Keratinocyte (primary cell): ENCODE data around the gene TMEM185B. TPM values are rescaled to one million over a fixed set of nuclear protein-coding genes. Genes with fewer than 3 reads are reported as not detected.

Experiments used
- DNase-seq: peaks from one replicate; pipeline ENCODE4 v3.0.0-alpha.2; 2011; ENCODE audit warnings: low read depth, missing footprints, low spot score
- FAIRE-seq: peaks from 2 replicates; lab custom pipeline; 2011; peaks lifted over from hg19 to GRCh38; lab: Jason Lieb, UNC
- H2AFZ ChIP-seq: 2 replicates; pipeline ENCODE4 v1.6.0; 2012; ENCODE audit warnings: low read length, control low read depth, inconsistent platforms; ENCODE audit not compliant: control insufficient read depth
- H3K27ac ChIP-seq: 2 replicates; pipeline ENCODE4 v1.5.1; 2011; ENCODE audit warnings: low read length; ENCODE audit not compliant: control insufficient read depth, insufficient read depth
- H3K27me3 ChIP-seq: 3 replicates; pipeline ENCODE4 v1.6.0; 2011; ENCODE audit warnings: low read length; ENCODE audit not compliant: control insufficient read depth, insufficient read depth; ENCODE audit errors: extremely low read depth
- H3K36me3 ChIP-seq, 2 experiments: 2 replicates in 1 of 2; 3 replicates in 1 of 2; pipeline ENCODE4 v1.5.1; 2011; ENCODE audit warnings: low read length in 2 of 2, mild to moderate bottlenecking in 1 of 2; ENCODE audit not compliant: control insufficient read depth in 2 of 2, insufficient read depth in 2 of 2; ENCODE audit errors: extremely low read depth in 1 of 2
- H3K4me1 ChIP-seq: 3 replicates; pipeline ENCODE4 v1.5.1; 2011; ENCODE audit warnings: low read length; ENCODE audit not compliant: control insufficient read depth, insufficient read depth; ENCODE audit errors: extremely low read depth
- H3K4me2 ChIP-seq: 3 replicates; pipeline ENCODE4 v1.6.0; 2011; ENCODE audit warnings: low read depth, low read length; ENCODE audit not compliant: control insufficient read depth, insufficient read depth; ENCODE audit errors: extremely low read depth
- H3K4me3 ChIP-seq, 3 experiments: fragments of 200-600 bp in 1 of 3; sonication (generic) in 1 of 3; 2 replicates in 2 of 3; 3 replicates in 1 of 3; pipeline ENCODE4 v1.5.1; 2011 to 2016; ENCODE audit warnings: low read length in 3 of 3, mild to moderate bottlenecking in 3 of 3, control low read depth in 2 of 3, inconsistent platforms in 1 of 3, low read depth in 1 of 3, mixed read lengths in 1 of 3, mixed run types in 1 of 3, moderate library complexity in 1 of 3; ENCODE audit not compliant: control insufficient read depth in 2 of 3, insufficient read depth in 2 of 3; ENCODE audit errors: extremely low read depth in 1 of 3
- H3K79me2 ChIP-seq: 2 replicates; pipeline ENCODE4 v1.6.0; 2012; ENCODE audit warnings: low read length; ENCODE audit not compliant: control insufficient read depth, insufficient read depth
- H3K9ac ChIP-seq: 3 replicates; pipeline ENCODE4 v1.6.0; 2011; ENCODE audit warnings: low read length; ENCODE audit not compliant: control insufficient read depth, insufficient read depth; ENCODE audit errors: extremely low read depth
- H3K9me1 ChIP-seq: 3 replicates; pipeline ENCODE4 v1.6.0; 2011; ENCODE audit warnings: low read length; ENCODE audit not compliant: control insufficient read depth, insufficient read depth; ENCODE audit errors: extremely low read depth
- H3K9me3 ChIP-seq: 2 replicates; pipeline ENCODE4 v1.5.1; 2012; ENCODE audit warnings: low read depth, low read length; ENCODE audit not compliant: control insufficient read depth
- H4K20me1 ChIP-seq: 3 replicates; pipeline ENCODE4 v1.6.0; 2011; ENCODE audit warnings: low read length; ENCODE audit not compliant: control insufficient read depth, insufficient read depth; ENCODE audit errors: extremely low read depth
- EZH2 ChIP-seq: IDR thresholded peaks from one replicate; pipeline ENCODE4 v1.6.1; 2012; ENCODE audit warnings: inconsistent platforms, mild to moderate bottlenecking, low read length, moderate library complexity
- dilution Hi-C: fragments of 300-500 bp; cut with MboI; formaldehyde crosslinking; loops from one replicate; pipeline ENCODE4 v1.7.0; 2020; ENCODE audit warnings: low sequenced_read_pairs; ENCODE audit not compliant: extremely low pct_ligation_motif_present
- polyA plus RNA-seq, 5 experiments: library from polyadenylated mRNA; depleted of rRNA in 3 of 5; stranded (reverse) in 3 of 5; stranded (forward) in 1 of 5; unstranded in 1 of 5; fragments of >200 nt; gene quantifications; 1 replicate in 1 of 5; 2 replicates in 3 of 5; 3 replicates in 1 of 5; pipeline versions ENCODE4 v1.2.1 to v1.2.3, GENCODE V29; 2011 to 2012; ENCODE audit warnings: missing spikeins in 2 of 5, low read depth in 1 of 5, low replicate concordance in 1 of 5
- TF ChIP-seq, protein P1 (sequence below), 3 experiments: IDR thresholded peaks in 1 of 3; conservative IDR thresholded peaks in 1 of 3; optimal IDR thresholded peaks in 1 of 3; 2 replicates in 2 of 3; 3 replicates in 1 of 3; pipeline versions ENCODE3 to v1.5.1; 2011; ENCODE audit warnings: low read length in 3 of 3, mild to moderate bottlenecking in 3 of 3, moderate library complexity in 2 of 3, control low read depth in 1 of 3, inconsistent platforms in 1 of 3; ENCODE audit not compliant: insufficient read depth in 2 of 3; ENCODE audit errors: extremely low read depth in 1 of 3

TMEM185B gene
- polyA plus RNA-seq, 1 donor (not counting 4 experiments of a cell fraction or from before 2014, with no cell fraction given) = 13.4 TPM

- dilution Hi-C loops = no loop called here
- Histone ChIP-seq H3K4me3 (no peak overlapping the region), H3K4me1 (peaks cover 10% of the 10 kb centered on the region), H4K20me1 (no peaks in the 10 kb centered on the region), H3K27ac (no peak overlapping the region), H3K79me2 (peaks cover 72% of the 10 kb centered on the region), H3K9me1 (no peaks in the 10 kb centered on the region), H3K27me3 (no peaks in the 10 kb centered on the region), H2AFZ (no peak overlapping the region), H3K4me2 (no peak overlapping the region), H3K36me3 (peaks cover 1 to 3% of the 10 kb centered on the region in 2 experiments), H3K9me3 (no peaks in the 10 kb centered on the region), H3K9ac (no peak overlapping the region)
- FAIRE-seq (no peak), DNase-seq (no peak)
- no peak for TF ChIP-seq EZH2
- TF ChIP-seq, protein P1, sequence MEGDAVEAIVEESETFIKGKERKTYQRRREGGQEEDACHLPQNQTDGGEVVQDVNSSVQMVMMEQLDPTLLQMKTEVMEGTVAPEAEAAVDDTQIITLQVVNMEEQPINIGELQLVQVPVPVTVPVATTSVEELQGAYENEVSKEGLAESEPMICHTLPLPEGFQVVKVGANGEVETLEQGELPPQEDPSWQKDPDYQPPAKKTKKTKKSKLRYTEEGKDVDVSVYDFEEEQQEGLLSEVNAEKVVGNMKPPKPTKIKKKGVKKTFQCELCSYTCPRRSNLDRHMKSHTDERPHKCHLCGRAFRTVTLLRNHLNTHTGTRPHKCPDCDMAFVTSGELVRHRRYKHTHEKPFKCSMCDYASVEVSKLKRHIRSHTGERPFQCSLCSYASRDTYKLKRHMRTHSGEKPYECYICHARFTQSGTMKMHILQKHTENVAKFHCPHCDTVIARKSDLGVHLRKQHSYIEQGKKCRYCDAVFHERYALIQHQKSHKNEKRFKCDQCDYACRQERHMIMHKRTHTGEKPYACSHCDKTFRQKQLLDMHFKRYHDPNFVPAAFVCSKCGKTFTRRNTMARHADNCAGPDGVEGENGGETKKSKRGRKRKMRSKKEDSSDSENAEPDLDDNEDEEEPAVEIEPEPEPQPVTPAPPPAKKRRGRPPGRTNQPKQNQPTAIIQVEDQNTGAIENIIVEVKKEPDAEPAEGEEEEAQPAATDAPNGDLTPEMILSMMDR (optimal IDR thresholded peaks at IDR 0.05 in 1 of 3, IDR thresholded peaks at IDR 0.05 in 1 of 3, conservative IDR thresholded peaks at IDR 0.05 in 1 of 3; ENCODE audit: extremely low read depth in 1 of 3, insufficient read depth in 2 of 3, low read length in 3 of 3) = no peak
Observed at GRCh38 chr2:120267348-120267747, 44.1 kb upstream of the TMEM185B start.

DNA sequence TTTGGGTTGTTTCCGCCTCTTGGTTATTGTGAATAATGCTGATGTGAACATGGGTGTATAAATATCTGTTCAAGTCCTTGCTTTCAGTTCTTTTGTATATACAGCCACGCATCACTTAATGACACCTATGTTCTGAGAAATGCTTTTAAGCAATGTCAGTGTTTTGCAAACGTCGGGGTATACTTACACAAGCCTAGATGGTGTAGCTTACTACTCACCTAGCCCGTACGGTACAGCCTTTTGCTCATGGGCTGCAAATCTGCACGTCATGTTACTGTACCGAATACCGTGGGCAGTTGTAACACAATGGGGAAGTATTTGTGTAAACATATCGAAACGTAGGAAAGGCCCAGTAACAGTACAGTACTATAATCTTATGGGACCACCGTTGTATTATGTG, 41.8 kb upstream of the TMEM185B start:
- peaks cover 74% of the 10 kb centered on the region for H3K79me2 ChIP-seq
- FAIRE-seq = no peak

More for the DNA sequence above, 41.8 kb upstream of the TMEM185B start:
- H3K4me2 ChIP-seq = no peak overlapping the region
- peaks cover 0 to 3% of the 10 kb centered on the region in 2 experiments for H3K36me3 ChIP-seq
- H4K20me1 ChIP-seq = peaks cover 5% of the 10 kb centered on the region
- no peak overlapping the region for H3K27ac ChIP-seq
- no peak for DNase-seq
- H3K4me1 ChIP-seq = peaks cover 16% of the 10 kb centered on the region
- H3K9me3 ChIP-seq = no peaks in the 10 kb centered on the region
- H3K4me3 ChIP-seq = no peak overlapping the region
- TF ChIP-seq EZH2 = no peak
- TF ChIP-seq, protein P1 (optimal IDR thresholded peaks at IDR 0.05 in 1 of 3, IDR thresholded peaks at IDR 0.05 in 1 of 3, conservative IDR thresholded peaks at IDR 0.05 in 1 of 3; ENCODE audit: extremely low read depth in 1 of 3, insufficient read depth in 2 of 3, low read length in 3 of 3) = no peak
- no peaks in the 10 kb centered on the region for H3K27me3 ChIP-seq
- dilution Hi-C loops = no loop called here
- H3K9me1 ChIP-seq = no peaks in the 10 kb centered on the region
- H2AFZ ChIP-seq = no peak overlapping the region
- H3K9ac ChIP-seq = no peak overlapping the region
